SK-N-SH (cell line): ENCODE measurements around the gene DNAH10.

Source experiments
- CTCF ChIP-seq: fragments of 200-600 bp; sonication (generic); IDR thresholded peaks from 2 replicates; pipeline ENCODE4 v1.6.1; 2017; ENCODE audit warnings: antibody characterized with exemption, mild to moderate bottlenecking, moderate library complexity
- EZH2phosphoT487 ChIP-seq: fragments of 200-600 bp; sonication (generic); IDR thresholded peaks from 2 replicates; pipeline ENCODE4 v1.6.1; 2017; ENCODE audit warnings: low read depth, mixed run types, mild to moderate bottlenecking, antibody characterized with exemption, moderate library complexity, borderline replicate concordance
- FOXM1 ChIP-seq: IDR thresholded peaks from 2 replicates; pipeline ENCODE4 v1.4.0; 2012; ENCODE audit warnings: low read depth, mild to moderate bottlenecking
- GABPA ChIP-seq: IDR thresholded peaks from 2 replicates; pipeline ENCODE4 v1.4.0; 2012; ENCODE audit warnings: low read depth, mild to moderate bottlenecking
- IRF3 ChIP-seq: fragments of 150-350 bp; IDR thresholded peaks from 2 replicates; pipeline ENCODE4 v1.6.1; 2016; ENCODE audit warnings: mild to moderate bottlenecking, low read depth, low read length
- JUND ChIP-seq: IDR thresholded peaks from 2 replicates; pipeline ENCODE4 v1.4.0; 2012
- NRF1 ChIP-seq: IDR thresholded peaks from 2 replicates; pipeline ENCODE4 v1.6.1; 2012; ENCODE audit warnings: low read depth, mild to moderate bottlenecking, low read length
- PBX3 ChIP-seq: IDR thresholded peaks from 2 replicates; pipeline ENCODE4; 2012
- POLR2AphosphoS5 ChIP-seq: IDR thresholded peaks from 2 replicates; pipeline ENCODE4 v1.6.1; 2012; ENCODE audit warnings: low read depth, low read length
- REST ChIP-seq: IDR thresholded peaks from 2 replicates; pipeline ENCODE4 v1.6.1; 2012; ENCODE audit warnings: mild to moderate bottlenecking, low read depth, low read length, moderate library complexity
- TAF1 ChIP-seq: IDR thresholded peaks from 2 replicates; pipeline ENCODE4 v1.6.1; 2012; ENCODE audit warnings: low read depth, mild to moderate bottlenecking, low read length, moderate library complexity, borderline replicate concordance
- ZBTB33 ChIP-seq: IDR thresholded peaks from 2 replicates; pipeline ENCODE4 v1.4.0; 2012; ENCODE audit warnings: low read depth, borderline replicate concordance

- TF ChIP-seq JUND (no peak), REST (no peak), CTCF (no peak), IRF3 (no peak), EZH2phosphoT487 (no peak), FOXM1 (no peak), TAF1 (no peak), POLR2AphosphoS5 (no peak), NRF1 (no peak), PBX3 (no peak), GABPA (no peak), ZBTB33 (no peak)
Observed at GRCh38 chr12:123879691-123880090, 117.6 kb downstream of the DNAH10 start.
